ENCODE data around the gene MTFR2.

Gene MTFR2

GRCh38 chr6:136213012-136213539 lies 37.0 kb downstream of the MTFR2 start:
- no peaks in the 10 kb centered on the region for H3K4me1 ChIP-seq (ENCODE audit: control insufficient read depth, insufficient read depth, low read length, poor library complexity, severe bottlenecking)
- no peak overlapping the region for H3K27ac ChIP-seq (ENCODE audit: low read depth, low read length, severe bottlenecking)
- H3K4me3 ChIP-seq (ENCODE audit: extremely low read depth, insufficient read depth, low read length, poor library complexity, severe bottlenecking): no peak overlapping the region
- no peaks in the 10 kb centered on the region for H3K36me3 ChIP-seq (ENCODE audit: control insufficient read depth, insufficient read depth, low read length)
- no peaks in the 10 kb centered on the region for H3K9me3 ChIP-seq (ENCODE audit: control insufficient read depth, low read length)
- WGBS, 2 experiments (ENCODE audit: insufficient coverage in 2 of 2): 95 to 100% methylated on average over 2 to 4 of the region's 5 CpGs

- no peak overlapping the region for H3K4me3 ChIP-seq (ENCODE audit: extremely low read depth, insufficient read depth, low read length, poor library complexity, severe bottlenecking)
- H3K9me3 ChIP-seq (ENCODE audit: control insufficient read depth, low read length): no peaks in the 10 kb centered on the region
- no peaks in the 10 kb centered on the region for H3K4me1 ChIP-seq (ENCODE audit: control insufficient read depth, insufficient read depth, low read length, poor library complexity, severe bottlenecking)
- WGBS, 2 experiments (ENCODE audit: insufficient coverage in 2 of 2): no CpG with 5 or more reads among the region's 2 CpGs
- H3K36me3 ChIP-seq (ENCODE audit: control insufficient read depth, insufficient read depth, low read length): no peaks in the 10 kb centered on the region
- H3K27ac ChIP-seq (ENCODE audit: low read depth, low read length, severe bottlenecking): no peak overlapping the region
These were observed 37.5 kb downstream of the MTFR2 start for GRCh38 chr6:136212608-136213007.

DNA sequence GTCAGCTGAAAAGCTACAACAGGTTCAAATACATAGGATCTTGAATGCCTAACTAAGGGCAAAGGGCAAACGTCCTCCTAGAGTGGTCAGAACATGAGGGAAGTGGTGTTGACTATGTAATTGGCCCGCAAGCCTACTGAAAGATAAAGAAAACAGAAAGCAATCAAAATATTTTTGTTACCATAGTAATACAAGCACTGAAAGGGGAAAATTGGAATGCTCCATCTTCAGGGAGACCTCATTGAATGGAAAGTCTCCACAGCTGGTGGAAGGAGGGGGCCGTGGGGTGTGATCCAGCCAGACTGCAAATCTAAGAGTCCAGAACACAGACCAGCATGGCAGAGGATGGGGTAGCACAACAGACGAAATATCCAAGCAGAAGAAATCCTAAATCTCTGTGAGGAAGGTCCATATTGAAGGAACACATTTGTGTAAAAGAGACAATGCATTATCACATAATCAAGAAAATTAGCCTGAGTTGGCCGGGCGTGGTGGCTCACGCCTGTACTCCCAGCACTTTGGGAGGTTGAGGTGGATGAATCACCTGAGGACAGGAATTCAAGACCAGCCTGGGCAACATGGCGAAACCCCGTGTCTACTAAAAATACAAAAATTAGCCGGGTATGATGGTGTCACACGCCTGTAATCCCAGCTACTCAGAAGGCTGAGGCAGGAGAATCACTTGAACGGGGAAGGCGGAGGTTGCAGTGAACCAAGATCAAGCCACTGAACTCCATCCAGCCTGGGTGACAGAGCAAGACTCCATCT lies 39.5 kb downstream of the MTFR2 start:
- H3K9me3 ChIP-seq (ENCODE audit: control insufficient read depth, low read length): no peaks in the 10 kb centered on the region
- H3K36me3 ChIP-seq (ENCODE audit: control insufficient read depth, insufficient read depth, low read length): no peaks in the 10 kb centered on the region
- no peak overlapping the region for H3K4me3 ChIP-seq (ENCODE audit: extremely low read depth, insufficient read depth, low read length, poor library complexity, severe bottlenecking)
- no peaks in the 10 kb centered on the region for H3K4me1 ChIP-seq (ENCODE audit: control insufficient read depth, insufficient read depth, low read length, poor library complexity, severe bottlenecking)
- no peak overlapping the region for H3K27ac ChIP-seq (ENCODE audit: low read depth, low read length, severe bottlenecking)
- 93 to 100% methylated on average over 9 to 10 of the region's 13 CpGs for WGBS, 2 experiments (ENCODE audit: insufficient coverage in 2 of 2)

GRCh38 chr6:136209496-136209895 lies 40.6 kb downstream of the MTFR2 start:
- Histone ChIP-seq H3K27ac (ENCODE audit: low read depth, low read length, severe bottlenecking) (no peak overlapping the region), H3K4me1 (ENCODE audit: control insufficient read depth, insufficient read depth, low read length, poor library complexity, severe bottlenecking) (no peaks in the 10 kb centered on the region), H3K4me3 (ENCODE audit: extremely low read depth, insufficient read depth, low read length, poor library complexity, severe bottlenecking) (no peak overlapping the region), H3K36me3 (ENCODE audit: control insufficient read depth, insufficient read depth, low read length) (no peaks in the 10 kb centered on the region), H3K9me3 (ENCODE audit: control insufficient read depth, low read length) (no peaks in the 10 kb centered on the region)
- 40% methylated on average over 1 of the region's 2 CpGs; no CpG with 5 or more reads in 1 of the 2 experiments for WGBS, 2 experiments (ENCODE audit: insufficient coverage in 2 of 2)

DNA sequence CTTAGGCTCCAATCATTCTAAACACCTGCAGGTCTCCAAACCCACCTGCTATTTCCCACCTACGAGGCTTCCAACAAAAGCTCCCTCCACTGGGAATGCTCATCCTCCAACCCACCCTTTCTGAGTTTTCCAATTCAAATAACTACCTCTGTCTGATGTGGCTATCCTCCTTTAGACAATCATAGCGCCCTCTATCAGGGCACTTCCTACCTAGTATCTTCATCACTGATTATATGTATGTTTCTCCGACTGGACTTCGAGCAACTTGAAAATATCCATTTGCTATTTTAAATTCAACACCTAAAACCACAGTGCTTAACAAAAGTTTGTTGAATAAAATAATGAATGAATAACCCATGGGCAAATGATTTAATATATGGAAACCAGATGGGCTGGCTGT lies 41.3 kb downstream of the MTFR2 start:
- no peaks in the 10 kb centered on the region for H3K36me3 ChIP-seq (ENCODE audit: control insufficient read depth, insufficient read depth, low read length)

GRCh38 chr6:136201732-136202131 lies 48.4 kb downstream of the MTFR2 start:
- H3K4me1 ChIP-seq (ENCODE audit: control insufficient read depth, insufficient read depth, low read length, poor library complexity, severe bottlenecking): no peaks in the 10 kb centered on the region
- no peaks in the 10 kb centered on the region for H3K36me3 ChIP-seq (ENCODE audit: control insufficient read depth, insufficient read depth, low read length)
- 82 to 100% methylated on average over 1 to 4 of the region's 5 CpGs for WGBS, 2 experiments (ENCODE audit: insufficient coverage in 2 of 2)
- H3K4me3 ChIP-seq (ENCODE audit: extremely low read depth, insufficient read depth, low read length, poor library complexity, severe bottlenecking): no peak overlapping the region
- no peak overlapping the region for H3K27ac ChIP-seq (ENCODE audit: low read depth, low read length, severe bottlenecking)
- no peaks in the 10 kb centered on the region for H3K9me3 ChIP-seq (ENCODE audit: control insufficient read depth, low read length)

More for the DNA sequence above, 41.3 kb downstream of the MTFR2 start:
- Histone ChIP-seq H3K4me1 (ENCODE audit: control insufficient read depth, insufficient read depth, low read length, poor library complexity, severe bottlenecking) (no peaks in the 10 kb centered on the region), H3K9me3 (ENCODE audit: control insufficient read depth, low read length) (no peaks in the 10 kb centered on the region), H3K4me3 (ENCODE audit: extremely low read depth, insufficient read depth, low read length, poor library complexity, severe bottlenecking) (no peak overlapping the region), H3K27ac (ENCODE audit: low read depth, low read length, severe bottlenecking) (no peak overlapping the region)
- WGBS, 2 experiments (ENCODE audit: insufficient coverage in 2 of 2): 73 to 81% methylated on average over 2 of the region's 4 CpGs

DNA sequence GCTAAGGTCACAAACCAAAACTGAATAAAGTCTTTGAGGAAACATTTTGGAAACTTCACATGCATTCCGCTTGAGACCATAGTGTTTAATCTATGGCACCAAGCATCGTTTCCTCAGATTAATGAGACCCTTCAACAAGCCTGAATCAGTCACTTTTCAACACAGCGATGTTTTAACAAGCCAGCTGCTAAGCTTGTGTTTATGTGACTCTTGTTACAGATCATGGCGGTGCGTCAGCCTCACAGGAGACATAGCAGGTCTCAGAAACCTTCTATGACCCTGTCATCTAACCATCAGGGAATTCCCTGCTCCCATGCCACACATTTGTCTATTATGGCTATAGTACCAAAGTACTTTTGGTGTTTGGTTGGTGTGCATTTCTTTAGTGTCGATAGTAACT lies 57.2 kb downstream of the MTFR2 start:
- Histone ChIP-seq H3K36me3 (ENCODE audit: control insufficient read depth, insufficient read depth, low read length) (no peaks in the 10 kb centered on the region), H3K4me1 (ENCODE audit: control insufficient read depth, insufficient read depth, low read length, poor library complexity, severe bottlenecking) (peaks cover 2% of the 10 kb centered on the region), H3K4me3 (ENCODE audit: extremely low read depth, insufficient read depth, low read length, poor library complexity, severe bottlenecking) (no peak overlapping the region), H3K27ac (ENCODE audit: low read depth, low read length, severe bottlenecking) (no peak overlapping the region), H3K9me3 (ENCODE audit: control insufficient read depth, low read length) (no peaks in the 10 kb centered on the region)
- 91 to 100% methylated on average over 3 of the region's 6 CpGs for WGBS, 2 experiments (ENCODE audit: insufficient coverage in 2 of 2)

DNA sequence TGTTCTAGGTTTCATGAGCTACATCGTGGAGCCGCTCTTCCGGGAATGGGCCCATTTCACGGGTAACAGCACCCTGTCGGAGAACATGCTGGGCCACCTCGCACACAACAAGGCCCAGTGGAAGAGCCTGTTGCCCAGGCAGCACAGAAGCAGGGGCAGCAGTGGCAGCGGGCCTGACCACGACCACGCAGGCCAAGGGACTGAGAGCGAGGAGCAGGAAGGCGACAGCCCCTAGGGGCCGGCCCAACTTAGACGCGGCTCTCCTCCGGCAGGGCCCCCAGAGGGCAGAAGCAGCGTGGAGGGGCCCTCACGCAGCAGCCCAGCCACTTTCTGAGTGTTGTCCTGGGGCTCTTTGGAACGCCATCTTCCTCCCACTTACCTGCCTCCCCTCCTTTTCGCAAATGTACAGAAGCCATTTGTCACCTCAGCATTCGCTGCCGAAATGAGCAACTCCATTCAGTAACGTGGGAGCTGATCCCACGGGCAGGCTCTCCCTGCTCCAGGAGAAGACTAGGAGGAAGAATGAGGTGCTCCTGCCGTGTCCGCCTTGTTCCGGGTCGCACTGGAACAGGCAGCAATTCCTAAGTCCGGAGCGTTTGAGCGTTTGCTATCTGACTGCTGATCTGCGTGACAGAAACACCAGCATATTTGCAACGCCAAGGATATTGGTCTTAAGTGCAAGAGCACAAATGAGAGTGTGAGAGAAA lies 58.4 kb downstream of the MTFR2 start:
- H3K9me3 ChIP-seq (ENCODE audit: control insufficient read depth, low read length): no peaks in the 10 kb centered on the region
- H3K4me3 ChIP-seq (ENCODE audit: extremely low read depth, insufficient read depth, low read length, poor library complexity, severe bottlenecking): no peak overlapping the region
- H3K4me1 ChIP-seq (ENCODE audit: control insufficient read depth, insufficient read depth, low read length, poor library complexity, severe bottlenecking): peaks cover 2% of the 10 kb centered on the region
- H3K27ac ChIP-seq (ENCODE audit: low read depth, low read length, severe bottlenecking): no peak overlapping the region
- WGBS, 2 experiments (ENCODE audit: insufficient coverage in 2 of 2): 93 to 94% methylated on average over 28 to 29 of the region's 32 CpGs
- no peaks in the 10 kb centered on the region for H3K36me3 ChIP-seq (ENCODE audit: control insufficient read depth, insufficient read depth, low read length)

GRCh38 chr6:136189104-136189503 lies 61.0 kb downstream of the MTFR2 start:
- Histone ChIP-seq H3K9me3 (ENCODE audit: control insufficient read depth, low read length) (no peaks in the 10 kb centered on the region), H3K4me1 (ENCODE audit: control insufficient read depth, insufficient read depth, low read length, poor library complexity, severe bottlenecking) (peaks cover 2% of the 10 kb centered on the region), H3K4me3 (ENCODE audit: extremely low read depth, insufficient read depth, low read length, poor library complexity, severe bottlenecking) (no peak overlapping the region), H3K27ac (ENCODE audit: low read depth, low read length, severe bottlenecking) (no peak overlapping the region), H3K36me3 (ENCODE audit: control insufficient read depth, insufficient read depth, low read length) (no peaks in the 10 kb centered on the region)
- WGBS, 2 experiments (ENCODE audit: insufficient coverage in 2 of 2): 83 to 93% methylated on average over 2 of the region's 3 CpGs

- no peak overlapping the region for H3K4me3 ChIP-seq (ENCODE audit: extremely low read depth, insufficient read depth, low read length, poor library complexity, severe bottlenecking)
- H3K36me3 ChIP-seq (ENCODE audit: control insufficient read depth, insufficient read depth, low read length): no peaks in the 10 kb centered on the region
- no peaks in the 10 kb centered on the region for H3K9me3 ChIP-seq (ENCODE audit: control insufficient read depth, low read length)
- no peak overlapping the region for H3K27ac ChIP-seq (ENCODE audit: low read depth, low read length, severe bottlenecking)
- WGBS, 2 experiments (ENCODE audit: insufficient coverage in 2 of 2): 67 to 85% methylated on average over 1 to 2 of the region's 2 CpGs
- peaks cover 2% of the 10 kb centered on the region for H3K4me1 ChIP-seq (ENCODE audit: control insufficient read depth, insufficient read depth, low read length, poor library complexity, severe bottlenecking)
These were observed 61.6 kb downstream of the MTFR2 start for GRCh38 chr6:136188486-136188885.

DNA sequence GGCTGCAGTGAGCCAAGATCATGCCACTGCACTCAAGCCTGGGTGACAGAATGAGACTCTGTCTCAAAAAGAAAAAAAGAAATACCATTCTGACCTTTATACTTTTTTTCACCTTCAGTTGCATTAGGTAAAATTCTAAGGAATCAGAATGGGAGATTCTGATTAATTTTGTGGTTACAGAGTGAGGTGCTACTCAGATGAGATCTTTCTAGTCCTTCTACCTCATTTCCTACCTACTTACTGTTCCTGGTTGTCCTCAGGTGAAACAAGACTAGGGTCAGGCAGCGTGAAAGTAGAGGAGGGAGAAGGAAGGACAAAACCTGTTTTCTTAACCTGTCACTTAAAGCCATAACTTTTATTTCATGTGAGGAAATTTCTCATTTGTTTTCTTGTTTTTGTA lies 63.7 kb downstream of the MTFR2 start:
- Histone ChIP-seq H3K36me3 (ENCODE audit: control insufficient read depth, insufficient read depth, low read length) (no peaks in the 10 kb centered on the region), H3K27ac (ENCODE audit: low read depth, low read length, severe bottlenecking) (no peak overlapping the region), H3K4me3 (ENCODE audit: extremely low read depth, insufficient read depth, low read length, poor library complexity, severe bottlenecking) (no peak overlapping the region), H3K9me3 (ENCODE audit: control insufficient read depth, low read length) (no peaks in the 10 kb centered on the region), H3K4me1 (ENCODE audit: control insufficient read depth, insufficient read depth, low read length, poor library complexity, severe bottlenecking) (peaks cover 2% of the 10 kb centered on the region)
- no CpG with 5 or more reads among the region's 1 CpG for WGBS, 2 experiments (ENCODE audit: insufficient coverage in 2 of 2)

Measured in mesodermal cell (in vitro differentiated cells).